ENCODE measurements around the gene GABRA4.

DNA sequence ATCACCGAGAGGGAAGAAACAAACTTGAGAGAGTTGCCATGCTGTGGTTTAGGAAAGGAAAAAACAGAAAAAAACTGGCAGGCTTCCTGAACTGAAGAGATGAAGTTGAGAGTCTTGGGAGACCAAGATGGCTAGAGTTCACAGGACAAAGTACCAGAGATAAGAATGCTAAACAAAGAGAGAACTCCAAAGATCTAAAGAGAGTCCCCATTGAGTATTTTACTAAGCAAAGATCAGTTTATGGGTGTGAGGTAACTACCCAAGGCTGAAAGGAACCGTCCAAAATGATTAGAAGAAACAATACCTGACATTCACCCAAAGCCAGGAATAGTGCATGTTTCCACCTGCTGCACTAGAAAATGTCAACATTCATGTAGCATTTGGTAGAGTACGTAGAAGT lies 62.5 kb downstream of the GABRA4 start:
- TF ChIP-seq EZH2phosphoT487 (IDR thresholded peaks at IDR 0.05; ENCODE audit: borderline replicate concordance, low read depth) (no peak), TCF12 (IDR thresholded peaks at IDR 0.05) (no peak), RFX5 (IDR thresholded peaks at IDR 0.05; ENCODE audit: low read length) (no peak), NFIC (IDR thresholded peaks at IDR 0.05; ENCODE audit: borderline replicate concordance) (no peak), FOXM1 (IDR thresholded peaks at IDR 0.05; ENCODE audit: low read depth) (no peak), TAF1 (IDR thresholded peaks at IDR 0.05; ENCODE audit: borderline replicate concordance, low read depth, low read length) (no peak), RXRA (IDR thresholded peaks at IDR 0.05; ENCODE audit: borderline replicate concordance, low read depth) (no peak)
- TF ChIP-seq, protein P1, sequence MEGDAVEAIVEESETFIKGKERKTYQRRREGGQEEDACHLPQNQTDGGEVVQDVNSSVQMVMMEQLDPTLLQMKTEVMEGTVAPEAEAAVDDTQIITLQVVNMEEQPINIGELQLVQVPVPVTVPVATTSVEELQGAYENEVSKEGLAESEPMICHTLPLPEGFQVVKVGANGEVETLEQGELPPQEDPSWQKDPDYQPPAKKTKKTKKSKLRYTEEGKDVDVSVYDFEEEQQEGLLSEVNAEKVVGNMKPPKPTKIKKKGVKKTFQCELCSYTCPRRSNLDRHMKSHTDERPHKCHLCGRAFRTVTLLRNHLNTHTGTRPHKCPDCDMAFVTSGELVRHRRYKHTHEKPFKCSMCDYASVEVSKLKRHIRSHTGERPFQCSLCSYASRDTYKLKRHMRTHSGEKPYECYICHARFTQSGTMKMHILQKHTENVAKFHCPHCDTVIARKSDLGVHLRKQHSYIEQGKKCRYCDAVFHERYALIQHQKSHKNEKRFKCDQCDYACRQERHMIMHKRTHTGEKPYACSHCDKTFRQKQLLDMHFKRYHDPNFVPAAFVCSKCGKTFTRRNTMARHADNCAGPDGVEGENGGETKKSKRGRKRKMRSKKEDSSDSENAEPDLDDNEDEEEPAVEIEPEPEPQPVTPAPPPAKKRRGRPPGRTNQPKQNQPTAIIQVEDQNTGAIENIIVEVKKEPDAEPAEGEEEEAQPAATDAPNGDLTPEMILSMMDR (IDR thresholded peaks at IDR 0.05), result no peak

Measured in SK-N-SH (cell line).